C4-2B (cell line): ENCODE results near the gene CHCHD6.

Experiments used
- CTCF ChIP-seq: fragments of 450-650 bp; conservative IDR thresholded peaks from 2 replicates; pipeline ENCODE4 v1.5.1; 2017; ENCODE audit warnings: mild to moderate bottlenecking
- ZFX ChIP-seq: fragments of 450-650 bp; IDR thresholded peaks from 2 replicates; pipeline ENCODE4 v1.6.1; 2017

GRCh38 chr3:126891141-126891540, 187.1 kb downstream of the CHCHD6 start:
- no peak for TF ChIP-seq CTCF
- TF ChIP-seq ZFX = no peak
